ENCODE measurements around the gene MSL3B.

The MSL3B gene

GRCh38 chr2:233853353-233853752 is 14.8 kb downstream of the MSL3B start:
- DNase-seq (ENCODE audit: low read depth in 2 of 2), result no peak

- no peak for DNase-seq (ENCODE audit: low read depth in 2 of 2)
These were observed 16.1 kb downstream of the MSL3B start for GRCh38 chr2:233852056-233852455.

- no peak for DNase-seq (ENCODE audit: low read depth in 2 of 2)
These were observed 17.0 kb downstream of the MSL3B start for GRCh38 chr2:233851169-233851568.

GRCh38 chr2:233850745-233851144 is 17.4 kb downstream of the MSL3B start:
- no peak for DNase-seq (ENCODE audit: low read depth in 2 of 2)

GRCh38 chr2:233849607-233850271 is 18.4 kb downstream of the MSL3B start:
- no peak for DNase-seq (ENCODE audit: low read depth in 2 of 2)

GRCh38 chr2:233848276-233848675 is 19.9 kb downstream of the MSL3B start:
- DNase-seq (ENCODE audit: low read depth in 2 of 2), result no peak

- no peak for DNase-seq (ENCODE audit: low read depth in 2 of 2)
These were observed 20.8 kb downstream of the MSL3B start for GRCh38 chr2:233847248-233847898.

GRCh38 chr2:233846387-233847247 is 21.6 kb downstream of the MSL3B start:
- DNase-seq (ENCODE audit: low read depth in 2 of 2), result no peak

- DNase-seq (ENCODE audit: low read depth in 2 of 2), result no peak
These were observed 22.7 kb downstream of the MSL3B start for GRCh38 chr2:233845301-233846060.

GRCh38 chr2:233844836-233845235 is 23.4 kb downstream of the MSL3B start:
- DNase-seq (ENCODE audit: low read depth in 2 of 2), result no peak

- no peak for DNase-seq (ENCODE audit: low read depth in 2 of 2)
These were observed 23.9 kb downstream of the MSL3B start for GRCh38 chr2:233844064-233844807.

GRCh38 chr2:233841183-233841582 is 27.0 kb downstream of the MSL3B start:
- no peak for DNase-seq (ENCODE audit: low read depth in 2 of 2)

- no peak for DNase-seq (ENCODE audit: low read depth in 2 of 2)
These were observed 27.7 kb downstream of the MSL3B start for GRCh38 chr2:233840520-233840919.

- DNase-seq (ENCODE audit: low read depth in 2 of 2), result no peak
These were observed 28.8 kb downstream of the MSL3B start for GRCh38 chr2:233839447-233839820.

- DNase-seq (ENCODE audit: low read depth in 2 of 2), result no peak
These were observed 29.3 kb downstream of the MSL3B start for GRCh38 chr2:233838726-233839446.

GRCh38 chr2:233838251-233838650 is 29.9 kb downstream of the MSL3B start:
- DNase-seq (ENCODE audit: low read depth in 2 of 2), result no peak

- no peak for DNase-seq (ENCODE audit: low read depth in 2 of 2)
These were observed 30.4 kb downstream of the MSL3B start for GRCh38 chr2:233837694-233838229.

- DNase-seq (ENCODE audit: low read depth in 2 of 2), result no peak
These were observed 31.8 kb downstream of the MSL3B start for GRCh38 chr2:233836359-233836758.

- no peak for DNase-seq (ENCODE audit: low read depth in 2 of 2)
These were observed 32.7 kb downstream of the MSL3B start for GRCh38 chr2:233835230-233836186.
